Measurements from ENCODE around the gene EVI2B. TPM values are rescaled to one million over a fixed set of nuclear protein-coding genes. Genes with fewer than 3 reads are reported as not detected.
A peak's percentile ranks its signal among the peaks of the same experiment; 100 is the strongest.
"Not testable (repeated sequence)": the region's sequence is repeated elsewhere in the genome, so short reads cannot be mapped to it uniquely, and the experiment has no call there.

EVI2B gene
- total RNA-seq, 1 experiment from 2014 or later: 0.37 TPM

DNA sequence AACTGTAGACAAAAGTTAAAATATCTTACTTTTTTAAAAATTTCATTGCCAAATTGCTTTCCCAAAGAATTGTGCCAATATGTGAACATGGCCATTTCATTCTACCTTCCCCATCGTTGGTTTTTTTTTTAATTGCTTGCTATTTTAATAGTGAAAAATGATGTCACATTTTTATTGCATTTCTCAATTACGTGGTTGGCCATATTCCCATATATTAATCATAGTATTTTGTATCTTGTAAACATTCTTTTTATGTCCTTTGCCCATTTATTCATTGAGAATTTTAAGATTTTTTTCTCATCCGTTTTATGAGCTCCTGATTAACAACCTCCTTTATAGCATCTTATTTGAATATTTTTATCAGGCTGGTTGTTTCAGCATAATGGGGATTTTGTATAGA is 24.1 kb downstream of the EVI2B start:
- Mint-ChIP-seq H3K4me1 (no peaks in the 10 kb centered on the region), H3K9me3 (no peaks in the 10 kb centered on the region), H3K27me3 (ENCODE audit: low read depth) (no peaks in the 10 kb centered on the region), H3K36me3 (no peaks in the 10 kb centered on the region), H3K27ac (no peak overlapping the region), H3K4me3 (no peak overlapping the region)
- ChIA-PET CTCF (interaction anchor here (0.5 kb wide), 1 partner anchor 55 kb away, joined by 5 read pairs; no protein-coding TSS in a partner anchor), POLR2A (no interaction called here)
- DNase-seq (ENCODE audit: low spot score) (no peak), ATAC-seq (no peak)
- TF ChIP-seq ZNF232 (CRISPR knock-in tag; IDR thresholded peaks at IDR 0.05): no peak
- no peak for TF ChIP-seq EMX1 (CRISPR knock-in tag; IDR thresholded peaks at IDR 0.05)
- TF ChIP-seq, protein P1, sequence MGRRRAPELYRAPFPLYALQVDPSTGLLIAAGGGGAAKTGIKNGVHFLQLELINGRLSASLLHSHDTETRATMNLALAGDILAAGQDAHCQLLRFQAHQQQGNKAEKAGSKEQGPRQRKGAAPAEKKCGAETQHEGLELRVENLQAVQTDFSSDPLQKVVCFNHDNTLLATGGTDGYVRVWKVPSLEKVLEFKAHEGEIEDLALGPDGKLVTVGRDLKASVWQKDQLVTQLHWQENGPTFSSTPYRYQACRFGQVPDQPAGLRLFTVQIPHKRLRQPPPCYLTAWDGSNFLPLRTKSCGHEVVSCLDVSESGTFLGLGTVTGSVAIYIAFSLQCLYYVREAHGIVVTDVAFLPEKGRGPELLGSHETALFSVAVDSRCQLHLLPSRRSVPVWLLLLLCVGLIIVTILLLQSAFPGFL (CRISPR knock-in tag; IDR thresholded peaks at IDR 0.05; ENCODE audit: borderline replicate concordance): no peak
- no peak for TF ChIP-seq JUN (CRISPR knock-in tag; IDR thresholded peaks at IDR 0.05)
- TF ChIP-seq, protein P2, sequence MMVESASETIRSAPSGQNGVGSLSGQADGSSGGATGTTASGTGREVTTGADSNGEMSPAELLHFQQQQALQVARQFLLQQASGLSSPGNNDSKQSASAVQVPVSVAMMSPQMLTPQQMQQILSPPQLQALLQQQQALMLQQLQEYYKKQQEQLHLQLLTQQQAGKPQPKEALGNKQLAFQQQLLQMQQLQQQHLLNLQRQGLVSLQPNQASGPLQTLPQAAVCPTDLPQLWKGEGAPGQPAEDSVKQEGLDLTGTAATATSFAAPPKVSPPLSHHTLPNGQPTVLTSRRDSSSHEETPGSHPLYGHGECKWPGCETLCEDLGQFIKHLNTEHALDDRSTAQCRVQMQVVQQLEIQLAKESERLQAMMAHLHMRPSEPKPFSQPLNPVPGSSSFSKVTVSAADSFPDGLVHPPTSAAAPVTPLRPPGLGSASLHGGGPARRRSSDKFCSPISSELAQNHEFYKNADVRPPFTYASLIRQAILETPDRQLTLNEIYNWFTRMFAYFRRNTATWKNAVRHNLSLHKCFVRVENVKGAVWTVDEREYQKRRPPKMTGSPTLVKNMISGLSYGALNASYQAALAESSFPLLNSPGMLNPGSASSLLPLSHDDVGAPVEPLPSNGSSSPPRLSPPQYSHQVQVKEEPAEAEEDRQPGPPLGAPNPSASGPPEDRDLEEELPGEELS (CRISPR knock-in tag; IDR thresholded peaks at IDR 0.05): no peak
- TF ChIP-seq, protein P3, sequence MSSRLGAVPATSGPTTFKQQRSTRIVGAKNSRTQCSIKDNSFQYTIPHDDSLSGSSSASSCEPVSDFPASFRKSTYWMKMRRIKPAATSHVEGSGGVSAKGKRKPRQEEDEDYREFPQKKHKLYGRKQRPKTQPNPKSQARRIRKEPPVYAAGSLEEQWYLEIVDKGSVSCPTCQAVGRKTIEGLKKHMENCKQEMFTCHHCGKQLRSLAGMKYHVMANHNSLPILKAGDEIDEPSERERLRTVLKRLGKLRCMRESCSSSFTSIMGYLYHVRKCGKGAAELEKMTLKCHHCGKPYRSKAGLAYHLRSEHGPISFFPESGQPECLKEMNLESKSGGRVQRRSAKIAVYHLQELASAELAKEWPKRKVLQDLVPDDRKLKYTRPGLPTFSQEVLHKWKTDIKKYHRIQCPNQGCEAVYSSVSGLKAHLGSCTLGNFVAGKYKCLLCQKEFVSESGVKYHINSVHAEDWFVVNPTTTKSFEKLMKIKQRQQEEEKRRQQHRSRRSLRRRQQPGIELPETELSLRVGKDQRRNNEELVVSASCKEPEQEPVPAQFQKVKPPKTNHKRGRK (CRISPR knock-in tag; IDR thresholded peaks at IDR 0.05; ENCODE audit: borderline replicate concordance): no peak
- TF ChIP-seq NFE2L1 (CRISPR knock-in tag; IDR thresholded peaks at IDR 0.05): no peak
- TF ChIP-seq, protein P4, sequence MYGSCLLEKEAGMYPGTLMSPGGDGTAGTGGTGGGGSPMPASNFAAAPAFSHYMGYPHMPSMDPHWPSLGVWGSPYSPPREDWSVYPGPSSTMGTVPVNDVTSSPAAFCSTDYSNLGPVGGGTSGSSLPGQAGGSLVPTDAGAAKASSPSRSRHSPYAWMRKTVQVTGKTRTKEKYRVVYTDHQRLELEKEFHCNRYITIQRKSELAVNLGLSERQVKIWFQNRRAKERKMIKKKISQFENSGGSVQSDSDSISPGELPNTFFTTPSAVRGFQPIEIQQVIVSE (CRISPR knock-in tag; IDR thresholded peaks at IDR 0.05; ENCODE audit: borderline replicate concordance): no peak
- TF ChIP-seq RORB (CRISPR knock-in tag; IDR thresholded peaks at IDR 0.05): no peak

DNA sequence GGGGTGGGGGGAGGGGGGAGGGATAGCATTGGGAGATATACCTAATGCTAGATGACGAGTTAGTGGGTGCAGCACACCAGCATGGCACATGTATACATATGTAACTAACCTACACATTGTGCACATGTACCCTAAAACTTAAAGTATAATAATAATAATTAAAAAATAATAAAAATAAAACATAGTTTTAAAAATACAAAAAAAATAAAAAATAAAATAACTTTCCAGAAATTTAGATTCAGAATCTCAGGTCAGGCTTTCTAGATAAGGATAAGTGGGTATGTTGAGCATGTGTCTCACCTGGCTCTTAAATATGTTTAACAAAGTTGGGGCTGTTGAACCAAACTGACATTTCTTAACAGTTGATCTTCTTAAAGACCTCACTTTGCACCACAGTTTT is 25.9 kb downstream of the EVI2B start:
- CTCF ChIA-PET: interaction anchor here (0.7 kb wide), 1 partner anchor 53 kb away, joined by 4 read pairs; no protein-coding TSS in a partner anchor
- ATAC-seq; H3K27me3 Mint-ChIP-seq (ENCODE audit: low read depth); H3K4me3 Mint-ChIP-seq; POLR2A ChIA-PET; H3K4me1 Mint-ChIP-seq; DNase-seq (ENCODE audit: low spot score); H3K36me3 Mint-ChIP-seq; H3K27ac Mint-ChIP-seq; H3K9me3 Mint-ChIP-seq: not testable (repeated sequence)
- TF ChIP-seq HMGA2 (CRISPR knock-in tag; IDR thresholded peaks at IDR 0.05): peak; percentile 91

DNA sequence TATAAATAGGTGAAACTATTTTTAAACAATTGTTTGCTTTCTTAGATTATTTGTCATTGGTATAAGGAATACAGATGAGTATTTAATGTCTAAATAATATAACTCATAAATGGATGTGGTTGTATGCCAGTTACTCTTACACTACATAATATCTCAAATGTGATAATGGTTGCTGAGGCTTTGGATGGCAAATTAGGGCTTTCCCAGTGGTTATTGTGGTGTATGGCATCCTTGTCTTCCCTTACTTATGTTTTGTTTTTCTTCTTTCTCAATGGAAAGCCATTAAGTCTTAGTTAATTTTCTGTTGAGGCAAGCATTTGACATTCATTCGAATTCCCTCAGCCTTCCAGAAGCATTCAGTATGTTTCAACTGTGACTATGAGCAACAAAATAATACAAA is 27.3 kb downstream of the EVI2B start:
- Mint-ChIP-seq H3K9me3 (peaks cover 7% of the 10 kb centered on the region), H3K27me3 (ENCODE audit: low read depth) (no peaks in the 10 kb centered on the region), H3K4me3 (no peak overlapping the region), H3K27ac (no peak overlapping the region), H3K36me3 (peaks cover 10% of the 10 kb centered on the region), H3K4me1 (no peaks in the 10 kb centered on the region)
- ATAC-seq: no peak
- CTCF ChIA-PET: no interaction called here
- no peak for DNase-seq (ENCODE audit: low spot score)
- no peak for TF ChIP-seq NFYB (CRISPR knock-in tag; conservative IDR thresholded peaks at IDR 0.05; ENCODE audit: low read depth)
- TF ChIP-seq RELA (CRISPR knock-in tag; IDR thresholded peaks at IDR 0.05; ENCODE audit: borderline replicate concordance): no peak
- TF ChIP-seq, protein P5, sequence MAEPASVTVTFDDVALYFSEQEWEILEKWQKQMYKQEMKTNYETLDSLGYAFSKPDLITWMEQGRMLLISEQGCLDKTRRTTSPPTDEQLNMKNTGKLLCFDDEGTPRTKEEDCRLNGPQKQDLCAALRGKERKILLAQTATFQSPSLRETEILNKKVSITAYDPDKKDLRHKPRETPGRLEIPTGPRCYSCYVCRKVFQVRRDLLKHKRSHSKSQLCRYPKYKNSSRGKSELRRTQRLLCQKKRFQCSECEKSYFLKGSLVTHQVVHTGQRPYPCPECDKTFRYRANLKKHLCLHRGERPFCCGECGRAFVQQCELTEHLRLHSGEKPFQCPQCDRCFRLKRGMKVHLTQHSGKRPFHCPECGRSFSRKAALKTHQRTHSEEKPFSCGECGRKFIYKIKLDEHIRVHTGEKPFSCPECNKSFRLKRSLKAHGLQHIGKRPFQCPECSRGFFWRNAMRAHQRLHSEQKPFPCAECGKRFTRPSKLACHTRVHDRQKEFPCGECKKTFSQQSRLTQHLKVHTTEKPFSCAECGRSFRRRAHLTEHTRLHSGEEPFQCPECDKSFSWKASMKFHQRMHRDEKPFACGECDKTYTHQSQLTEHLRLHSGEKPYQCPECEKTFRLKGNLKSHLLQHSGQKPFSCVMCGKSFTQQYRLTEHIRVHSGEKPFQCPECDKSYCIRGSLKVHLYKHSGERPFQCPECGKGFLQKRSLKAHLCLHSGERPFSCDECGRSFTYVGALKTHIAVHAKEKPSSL (CRISPR knock-in tag; conservative IDR thresholded peaks at IDR 0.05): no peak
- TF ChIP-seq, protein P6, sequence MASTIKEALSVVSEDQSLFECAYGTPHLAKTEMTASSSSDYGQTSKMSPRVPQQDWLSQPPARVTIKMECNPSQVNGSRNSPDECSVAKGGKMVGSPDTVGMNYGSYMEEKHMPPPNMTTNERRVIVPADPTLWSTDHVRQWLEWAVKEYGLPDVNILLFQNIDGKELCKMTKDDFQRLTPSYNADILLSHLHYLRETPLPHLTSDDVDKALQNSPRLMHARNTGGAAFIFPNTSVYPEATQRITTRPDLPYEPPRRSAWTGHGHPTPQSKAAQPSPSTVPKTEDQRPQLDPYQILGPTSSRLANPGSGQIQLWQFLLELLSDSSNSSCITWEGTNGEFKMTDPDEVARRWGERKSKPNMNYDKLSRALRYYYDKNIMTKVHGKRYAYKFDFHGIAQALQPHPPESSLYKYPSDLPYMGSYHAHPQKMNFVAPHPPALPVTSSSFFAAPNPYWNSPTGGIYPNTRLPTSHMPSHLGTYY (CRISPR knock-in tag; IDR thresholded peaks at IDR 0.05): no peak
- TF ChIP-seq NR1H2 (CRISPR knock-in tag; IDR thresholded peaks at IDR 0.05): no peak
- no peak for TF ChIP-seq ZNF232 (CRISPR knock-in tag; IDR thresholded peaks at IDR 0.05)
- TF ChIP-seq ZNF263 (CRISPR knock-in tag; IDR thresholded peaks at IDR 0.05; ENCODE audit: low read depth): no peak
- POLR2A ChIA-PET: no interaction called here

Measured in WTC11 (cell line).